ENCODE data around the gene AMBP.

The AMBP gene

DNA sequence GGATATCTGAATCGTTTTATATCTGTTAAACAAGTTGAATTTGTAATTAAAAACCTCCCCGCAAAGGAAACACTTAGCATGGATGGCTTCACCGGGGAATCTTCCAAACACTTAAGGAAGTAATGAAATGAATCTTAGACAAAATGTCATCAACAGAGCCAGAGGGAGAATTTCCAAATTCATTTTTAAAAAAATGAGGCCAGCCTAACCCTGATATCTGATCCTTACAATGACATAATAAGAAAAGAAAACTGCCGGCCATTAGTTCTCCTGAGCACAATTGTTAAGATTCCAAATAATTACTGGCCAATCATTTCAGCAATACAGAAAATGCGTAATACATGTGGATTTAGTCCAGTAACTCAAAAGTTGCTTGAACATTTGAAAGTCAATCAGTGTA, 27.1 kb upstream of the AMBP start:
- Histone ChIP-seq H3K27me3 (ENCODE audit: insufficient read depth, low read length, poor library complexity, severe bottlenecking) (no peaks in the 10 kb centered on the region), H3K79me2 (ENCODE audit: insufficient read depth, low read length) (no peaks in the 10 kb centered on the region), H3K4me2 (ENCODE audit: low read depth, low read length, poor library complexity, severe bottlenecking) (no peak overlapping the region), H3K9me2 (replicated peaks; ENCODE audit: low read depth, low read length) (no peaks in the 10 kb centered on the region), H3K9ac (ENCODE audit: low read depth, low read length, poor library complexity, severe bottlenecking) (no peak overlapping the region), H3K4me3 (ENCODE audit: low read length, poor library complexity, severe bottlenecking) (no peak overlapping the region), H4K20me1 (ENCODE audit: insufficient read depth, low read length, poor library complexity, severe bottlenecking) (no peaks in the 10 kb centered on the region), H2AFZ (ENCODE audit: low read length) (no peak overlapping the region), H3K36me3 (ENCODE audit: insufficient read depth, low read length) (no peaks in the 10 kb centered on the region), H3F3A (ENCODE audit: low read depth) (no peaks in the 10 kb centered on the region), H3K4me1 (ENCODE audit: insufficient read depth, low read length, poor library complexity, severe bottlenecking) (no peaks in the 10 kb centered on the region), H3K9me3 (ENCODE audit: insufficient read depth, low read depth, low read length) (no peaks in the 10 kb centered on the region)
- TF ChIP-seq EZH2phosphoT487 (IDR thresholded peaks at IDR 0.05; ENCODE audit: borderline replicate concordance): no peak
- TF ChIP-seq, protein P1, sequence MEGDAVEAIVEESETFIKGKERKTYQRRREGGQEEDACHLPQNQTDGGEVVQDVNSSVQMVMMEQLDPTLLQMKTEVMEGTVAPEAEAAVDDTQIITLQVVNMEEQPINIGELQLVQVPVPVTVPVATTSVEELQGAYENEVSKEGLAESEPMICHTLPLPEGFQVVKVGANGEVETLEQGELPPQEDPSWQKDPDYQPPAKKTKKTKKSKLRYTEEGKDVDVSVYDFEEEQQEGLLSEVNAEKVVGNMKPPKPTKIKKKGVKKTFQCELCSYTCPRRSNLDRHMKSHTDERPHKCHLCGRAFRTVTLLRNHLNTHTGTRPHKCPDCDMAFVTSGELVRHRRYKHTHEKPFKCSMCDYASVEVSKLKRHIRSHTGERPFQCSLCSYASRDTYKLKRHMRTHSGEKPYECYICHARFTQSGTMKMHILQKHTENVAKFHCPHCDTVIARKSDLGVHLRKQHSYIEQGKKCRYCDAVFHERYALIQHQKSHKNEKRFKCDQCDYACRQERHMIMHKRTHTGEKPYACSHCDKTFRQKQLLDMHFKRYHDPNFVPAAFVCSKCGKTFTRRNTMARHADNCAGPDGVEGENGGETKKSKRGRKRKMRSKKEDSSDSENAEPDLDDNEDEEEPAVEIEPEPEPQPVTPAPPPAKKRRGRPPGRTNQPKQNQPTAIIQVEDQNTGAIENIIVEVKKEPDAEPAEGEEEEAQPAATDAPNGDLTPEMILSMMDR (conservative IDR thresholded peaks at IDR 0.05; ENCODE audit: low read length): no peak

GRCh38 chr9:114102484-114102883, 24.4 kb upstream of the AMBP start:
- Histone ChIP-seq H4K20me1 (ENCODE audit: insufficient read depth, low read length, poor library complexity, severe bottlenecking) (no peaks in the 10 kb centered on the region), H3K9ac (ENCODE audit: low read depth, low read length, poor library complexity, severe bottlenecking) (no peak overlapping the region), H2AFZ (ENCODE audit: low read length) (no peak overlapping the region), H3K9me3 (ENCODE audit: insufficient read depth, low read depth, low read length) (no peaks in the 10 kb centered on the region), H3K4me2 (ENCODE audit: low read depth, low read length, poor library complexity, severe bottlenecking) (no peak overlapping the region), H3K4me1 (ENCODE audit: insufficient read depth, low read length, poor library complexity, severe bottlenecking) (no peaks in the 10 kb centered on the region), H3F3A (ENCODE audit: low read depth) (no peaks in the 10 kb centered on the region), H3K27me3 (ENCODE audit: insufficient read depth, low read length, poor library complexity, severe bottlenecking) (no peaks in the 10 kb centered on the region), H3K36me3 (ENCODE audit: insufficient read depth, low read length) (no peaks in the 10 kb centered on the region), H3K79me2 (ENCODE audit: insufficient read depth, low read length) (no peaks in the 10 kb centered on the region), H3K9me2 (replicated peaks; ENCODE audit: low read depth, low read length) (no peaks in the 10 kb centered on the region), H3K4me3 (ENCODE audit: low read length, poor library complexity, severe bottlenecking) (no peak overlapping the region)
- TF ChIP-seq, protein P1 (conservative IDR thresholded peaks at IDR 0.05; ENCODE audit: low read length): no peak
- no peak for TF ChIP-seq EZH2phosphoT487 (IDR thresholded peaks at IDR 0.05; ENCODE audit: borderline replicate concordance)

- Histone ChIP-seq H4K20me1 (ENCODE audit: insufficient read depth, low read length, poor library complexity, severe bottlenecking) (no peaks in the 10 kb centered on the region), H3K4me3 (ENCODE audit: low read length, poor library complexity, severe bottlenecking) (no peak overlapping the region), H3K4me1 (ENCODE audit: insufficient read depth, low read length, poor library complexity, severe bottlenecking) (no peaks in the 10 kb centered on the region), H3K9ac (ENCODE audit: low read depth, low read length, poor library complexity, severe bottlenecking) (no peak overlapping the region), H3K27me3 (ENCODE audit: insufficient read depth, low read length, poor library complexity, severe bottlenecking) (no peaks in the 10 kb centered on the region), H3K79me2 (ENCODE audit: insufficient read depth, low read length) (no peaks in the 10 kb centered on the region), H3K9me2 (replicated peaks; ENCODE audit: low read depth, low read length) (no peaks in the 10 kb centered on the region), H3K4me2 (ENCODE audit: low read depth, low read length, poor library complexity, severe bottlenecking) (no peak overlapping the region), H2AFZ (ENCODE audit: low read length) (no peak overlapping the region), H3K36me3 (ENCODE audit: insufficient read depth, low read length) (no peaks in the 10 kb centered on the region), H3K9me3 (ENCODE audit: insufficient read depth, low read depth, low read length) (no peaks in the 10 kb centered on the region), H3F3A (ENCODE audit: low read depth) (no peaks in the 10 kb centered on the region)
- TF ChIP-seq, protein P1 (conservative IDR thresholded peaks at IDR 0.05; ENCODE audit: low read length): no peak
- TF ChIP-seq EZH2phosphoT487 (IDR thresholded peaks at IDR 0.05; ENCODE audit: borderline replicate concordance): no peak
Observed at GRCh38 chr9:114100536-114100935, 22.4 kb upstream of the AMBP start.
